Lower lobe of right lung (tissue), 2 donors: Measurements from ENCODE around the gene CASP9. TPM values are rescaled to one million over a fixed set of nuclear protein-coding genes. Genes with fewer than 3 reads are reported as not detected.
"Not testable (repeated sequence)": the region's sequence is repeated elsewhere in the genome, so short reads cannot be mapped to it uniquely, and the experiment has no call there.

ENCODE experiments used
- ATAC-seq, 2 donors: fragments of 200-7000 bp; cut with Tn5 transposase; one replicate each; pipeline ENCODE4 v1.9.1; 2020 to 2022; ENCODE audit warnings: mild to moderate bottlenecking in 2 of 2, moderate library complexity in 2 of 2
- DNase-seq: peaks from one replicate; pipeline ENCODE4 v3.0.0-alpha.2; 2020
- H3K27ac ChIP-seq: fragments of 200-600 bp; one replicate; pipeline ENCODE4 v1.8.0; 2022
- H3K27me3 ChIP-seq: fragments of 200-600 bp; one replicate; pipeline ENCODE4 v1.8.0; 2022; ENCODE audit warnings: low read depth
- H3K36me3 ChIP-seq: fragments of 200-600 bp; one replicate; pipeline ENCODE4 v1.8.0; 2022; ENCODE audit warnings: mild to moderate bottlenecking
- H3K4me1 ChIP-seq: fragments of 200-600 bp; one replicate; pipeline ENCODE4 v1.8.0; 2022
- H3K4me3 ChIP-seq: fragments of 200-600 bp; one replicate; pipeline ENCODE4 v1.8.0; 2022; ENCODE audit warnings: mild to moderate bottlenecking
- H3K9me3 ChIP-seq: fragments of 200-600 bp; one replicate; pipeline ENCODE4 v1.8.0; 2022
- intact Hi-C: fragments of 100-400 bp; cut with DNase I; formaldehyde crosslinking; loops from one replicate; pipeline ENCODE4 v1.11.0; 2022
- total RNA-seq: library from RNA; stranded (reverse); fragmentation: NEBNext Ultra II Directional; extraction: Animal tissue kit (Norgen Biotek cat#: 25700); gene quantifications from one replicate; pipeline ENCODE4 v1.2.1, GENCODE V29; 2021
- TF ChIP-seq, protein P1 (sequence below): fragments of 200-600 bp; IDR thresholded peaks from one replicate; pipeline ENCODE4 v1.8.0; 2022; ENCODE audit warnings: antibody characterized with exemption, mild to moderate bottlenecking
- donor health status: DM: no; HTN: yes; CAD: no; lungs with severe emphysema.

The CASP9 gene
- total RNA-seq, 1 donor from 2014 or later: 16.4 TPM

DNA sequence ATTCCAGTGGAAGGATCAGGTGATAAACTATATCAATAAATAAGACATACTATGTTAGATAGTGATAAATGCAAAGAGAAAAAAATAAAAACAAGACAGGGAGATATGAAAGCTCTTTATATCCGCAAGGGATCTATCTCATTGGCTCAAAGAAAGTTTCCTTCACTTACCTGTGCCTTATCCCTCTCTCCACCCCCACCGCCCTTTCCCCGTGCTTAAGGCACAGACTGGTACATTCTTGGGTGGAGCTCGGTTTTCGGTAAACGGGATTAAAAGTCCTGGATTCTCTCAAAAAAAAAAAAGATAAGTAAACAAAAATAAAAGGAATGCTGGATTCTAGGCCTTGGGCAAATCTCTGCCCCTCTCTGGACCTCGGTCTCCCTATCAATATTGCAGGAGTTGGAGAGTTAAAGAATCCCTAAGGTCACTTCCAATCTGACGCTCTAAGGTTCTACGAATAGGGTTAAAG, 2.0 kb upstream of the CASP9 start:
- ATAC-seq: no peak
- TF ChIP-seq, protein P1, sequence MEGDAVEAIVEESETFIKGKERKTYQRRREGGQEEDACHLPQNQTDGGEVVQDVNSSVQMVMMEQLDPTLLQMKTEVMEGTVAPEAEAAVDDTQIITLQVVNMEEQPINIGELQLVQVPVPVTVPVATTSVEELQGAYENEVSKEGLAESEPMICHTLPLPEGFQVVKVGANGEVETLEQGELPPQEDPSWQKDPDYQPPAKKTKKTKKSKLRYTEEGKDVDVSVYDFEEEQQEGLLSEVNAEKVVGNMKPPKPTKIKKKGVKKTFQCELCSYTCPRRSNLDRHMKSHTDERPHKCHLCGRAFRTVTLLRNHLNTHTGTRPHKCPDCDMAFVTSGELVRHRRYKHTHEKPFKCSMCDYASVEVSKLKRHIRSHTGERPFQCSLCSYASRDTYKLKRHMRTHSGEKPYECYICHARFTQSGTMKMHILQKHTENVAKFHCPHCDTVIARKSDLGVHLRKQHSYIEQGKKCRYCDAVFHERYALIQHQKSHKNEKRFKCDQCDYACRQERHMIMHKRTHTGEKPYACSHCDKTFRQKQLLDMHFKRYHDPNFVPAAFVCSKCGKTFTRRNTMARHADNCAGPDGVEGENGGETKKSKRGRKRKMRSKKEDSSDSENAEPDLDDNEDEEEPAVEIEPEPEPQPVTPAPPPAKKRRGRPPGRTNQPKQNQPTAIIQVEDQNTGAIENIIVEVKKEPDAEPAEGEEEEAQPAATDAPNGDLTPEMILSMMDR: no peak
- intact Hi-C loops: no loop called here
- H3K27me3 ChIP-seq: no peaks in the 10 kb centered on the region
- peak overlapping the region; percentile 90 for H3K27ac ChIP-seq
- H3K4me3 ChIP-seq: peak overlapping the region; percentile 83
- H3K36me3 ChIP-seq: peaks cover 10% of the 10 kb centered on the region
- H3K4me1 ChIP-seq: peaks cover 37% of the 10 kb centered on the region
- H3K9me3 ChIP-seq: no peaks in the 10 kb centered on the region
- DNase-seq: no peak

DNA sequence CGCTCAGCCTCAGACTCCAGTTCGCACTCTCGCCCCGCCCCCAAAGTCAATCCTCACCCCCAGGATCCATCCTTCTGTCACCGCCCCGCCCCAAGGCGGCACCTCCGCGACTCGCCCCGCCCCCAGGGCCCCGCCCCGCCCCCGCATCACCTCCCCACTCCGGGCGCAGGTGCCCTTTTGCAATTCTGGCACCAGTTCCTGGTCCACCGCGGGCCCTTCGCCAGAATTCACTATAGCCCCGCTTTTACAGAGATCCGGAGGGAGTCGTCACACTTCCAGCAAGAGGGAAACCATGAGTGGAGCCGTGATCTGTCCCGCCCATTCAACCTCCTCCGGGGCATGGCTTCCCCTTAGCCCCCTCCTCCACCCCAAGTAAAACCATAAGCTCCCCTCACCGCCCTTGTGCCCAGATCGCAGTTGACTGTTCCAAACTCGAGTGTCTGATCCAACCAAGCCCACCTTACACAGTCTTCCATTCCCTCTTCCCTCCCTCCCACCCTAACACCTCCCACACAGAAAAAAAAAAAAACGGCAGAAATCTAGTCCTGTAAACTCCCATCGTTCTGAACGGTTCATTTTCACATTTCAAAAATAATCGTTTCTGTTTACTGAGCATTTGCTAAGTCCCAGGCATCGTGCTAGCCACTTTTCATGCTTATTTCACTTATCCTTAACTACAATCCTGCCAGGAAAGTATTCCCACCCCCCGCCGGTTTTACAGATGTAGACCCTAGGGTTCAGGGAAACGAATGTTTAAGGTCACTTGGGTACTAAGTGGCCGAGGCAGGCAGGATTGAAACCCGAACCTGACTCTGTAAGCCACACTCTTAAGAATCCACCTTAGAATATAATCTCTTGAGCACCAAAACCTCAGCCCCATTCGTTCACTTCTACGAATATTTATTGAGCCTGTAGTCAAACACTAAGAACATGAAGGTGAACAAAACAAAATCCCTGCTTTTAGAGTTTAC, 1.3 kb upstream of the CASP9 start:
- TF ChIP-seq, protein P1: no peak
- Histone ChIP-seq H3K9me3 (no peaks in the 10 kb centered on the region), H3K4me3 (peak overlapping the region; percentile 83), H3K27me3 (no peaks in the 10 kb centered on the region), H3K36me3 (peaks cover 2% of the 10 kb centered on the region), H3K27ac (peak overlapping the region; percentile 90), H3K4me1 (peaks cover 37% of the 10 kb centered on the region)
- peak; percentile 99 for DNase-seq
- intact Hi-C loops: no loop called here
- ATAC-seq: peak; percentile 2 to 80

DNA sequence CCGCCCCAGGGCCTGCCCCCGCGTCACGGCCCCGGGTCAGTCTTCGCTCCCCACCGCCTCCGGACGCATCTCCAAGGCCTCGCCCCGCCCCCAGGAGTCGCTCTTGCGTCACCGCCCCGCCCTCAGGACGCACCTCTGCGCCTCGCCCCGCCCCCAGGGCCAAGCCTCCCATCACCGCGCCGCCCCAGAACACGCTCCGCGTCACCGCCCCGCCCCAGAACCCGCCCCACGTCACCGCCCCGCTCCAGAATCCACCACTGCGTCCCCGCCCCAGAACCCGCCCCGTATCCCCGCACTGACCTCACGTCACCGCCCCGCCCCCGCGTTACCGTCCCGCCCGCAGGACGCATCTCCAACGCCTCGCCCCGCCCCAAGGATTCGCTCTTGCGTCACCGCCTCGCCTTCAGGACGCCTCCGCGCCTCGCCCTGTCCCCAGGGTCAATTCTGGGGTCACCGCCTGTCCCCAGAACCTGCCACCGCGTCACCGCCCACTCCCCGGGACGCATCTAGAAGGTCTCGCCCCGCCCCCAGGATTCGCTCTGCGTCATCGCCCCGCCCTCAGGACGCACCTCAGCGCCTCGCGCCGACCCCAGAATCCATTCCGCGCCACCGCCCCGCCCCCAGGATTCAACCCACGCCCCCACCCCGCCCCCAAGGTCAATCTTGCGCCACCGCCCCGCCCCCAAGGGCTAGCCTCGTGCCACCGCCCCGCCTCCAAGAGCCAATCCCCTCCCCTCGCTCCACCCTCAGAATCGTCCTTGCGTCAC, 451 bp upstream of the CASP9 start:
- peak; percentile 76 to 86 for ATAC-seq
- Histone ChIP-seq H3K27me3 (no peaks in the 10 kb centered on the region), H3K4me1 (peaks cover 37% of the 10 kb centered on the region), H3K27ac (peak overlapping the region; percentile 94), H3K36me3 (no peaks in the 10 kb centered on the region), H3K9me3 (no peaks in the 10 kb centered on the region), H3K4me3 (peak overlapping the region; percentile 83)
- DNase-seq: peak; percentile 100
- intact Hi-C loops: no loop called here
- TF ChIP-seq, protein P1: no peak

DNA sequence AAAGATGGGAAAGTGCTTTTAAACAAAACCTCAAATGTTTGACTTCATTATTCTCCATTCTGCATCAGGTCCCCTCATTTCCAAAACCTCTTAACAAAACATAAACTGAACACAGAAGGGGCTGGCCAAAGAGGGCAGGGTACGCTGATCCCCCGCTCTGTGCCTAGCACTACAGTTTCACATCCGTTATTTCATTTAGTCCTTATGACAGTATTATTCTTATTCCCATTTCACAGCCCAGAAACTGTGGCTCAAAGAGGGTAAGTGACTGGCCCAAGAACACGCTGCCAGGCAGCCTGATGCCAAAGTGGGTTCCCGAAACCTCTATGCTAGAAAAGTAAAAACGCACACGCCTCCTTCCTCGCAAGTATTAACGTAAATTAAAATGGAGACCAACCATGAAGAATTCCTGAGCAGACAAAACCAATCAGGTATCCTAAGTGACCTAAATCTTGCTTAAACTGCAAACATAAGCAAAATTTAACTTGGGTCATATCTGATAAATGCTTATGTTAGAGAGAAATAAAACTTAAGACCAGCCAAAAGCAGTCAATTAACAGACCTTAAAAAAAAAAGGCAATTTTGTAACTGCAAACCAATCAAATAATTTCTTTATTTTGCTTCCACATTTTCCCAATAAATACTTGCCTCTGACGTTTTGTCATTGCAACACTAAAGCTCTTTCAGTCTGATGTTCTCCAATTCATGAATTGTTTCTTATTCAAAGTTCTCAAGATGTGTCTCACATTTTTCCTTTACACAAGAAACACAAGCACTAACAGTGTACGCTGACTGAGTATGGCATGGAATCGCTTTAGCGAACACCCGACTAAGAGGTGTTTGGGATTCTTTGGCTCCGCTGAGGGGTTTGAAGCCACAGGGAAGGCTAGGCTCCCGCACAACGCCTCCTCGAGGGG, 653 bp downstream of the CASP9 start:
- H3K4me3 ChIP-seq: peak overlapping the region; percentile 81
- no peaks in the 10 kb centered on the region for H3K27me3 ChIP-seq
- H3K9me3 ChIP-seq: no peaks in the 10 kb centered on the region
- peaks cover 35% of the 10 kb centered on the region for H3K4me1 ChIP-seq
- intact Hi-C loops: no loop called here
- DNase-seq: no peak
- ATAC-seq: no peak
- no peaks in the 10 kb centered on the region for H3K36me3 ChIP-seq
- H3K27ac ChIP-seq: peak overlapping the region; percentile 94
- TF ChIP-seq, protein P1: no peak

DNA sequence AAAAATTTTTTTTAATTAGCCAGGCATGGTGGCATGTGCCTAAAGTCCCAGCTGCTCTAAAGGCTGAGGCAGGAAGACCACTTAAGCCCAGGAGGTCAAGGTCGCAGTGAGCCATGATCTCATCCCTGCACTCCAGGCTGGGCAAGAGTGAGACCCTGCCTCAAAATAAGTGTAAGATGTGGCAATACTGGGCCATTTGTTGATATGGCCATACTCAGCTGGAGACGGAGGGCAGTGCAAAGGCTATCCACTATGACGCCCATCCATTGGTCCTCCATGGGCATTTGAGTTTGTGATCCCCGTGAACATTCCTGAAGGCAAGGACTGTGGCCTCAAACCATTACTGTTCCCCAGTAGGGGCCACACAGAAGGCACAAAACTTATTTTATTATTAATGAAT, 1.5 kb downstream of the CASP9 start:
- TF ChIP-seq, protein P1: no peak
- Histone ChIP-seq H3K27ac (no peak overlapping the region), H3K27me3 (no peaks in the 10 kb centered on the region), H3K4me3 (no peak overlapping the region), H3K9me3 (no peaks in the 10 kb centered on the region), H3K4me1 (peaks cover 27% of the 10 kb centered on the region), H3K36me3 (peaks cover 6% of the 10 kb centered on the region)
- intact Hi-C loops: no loop called here
- no peak for ATAC-seq
- no peak for DNase-seq

DNA sequence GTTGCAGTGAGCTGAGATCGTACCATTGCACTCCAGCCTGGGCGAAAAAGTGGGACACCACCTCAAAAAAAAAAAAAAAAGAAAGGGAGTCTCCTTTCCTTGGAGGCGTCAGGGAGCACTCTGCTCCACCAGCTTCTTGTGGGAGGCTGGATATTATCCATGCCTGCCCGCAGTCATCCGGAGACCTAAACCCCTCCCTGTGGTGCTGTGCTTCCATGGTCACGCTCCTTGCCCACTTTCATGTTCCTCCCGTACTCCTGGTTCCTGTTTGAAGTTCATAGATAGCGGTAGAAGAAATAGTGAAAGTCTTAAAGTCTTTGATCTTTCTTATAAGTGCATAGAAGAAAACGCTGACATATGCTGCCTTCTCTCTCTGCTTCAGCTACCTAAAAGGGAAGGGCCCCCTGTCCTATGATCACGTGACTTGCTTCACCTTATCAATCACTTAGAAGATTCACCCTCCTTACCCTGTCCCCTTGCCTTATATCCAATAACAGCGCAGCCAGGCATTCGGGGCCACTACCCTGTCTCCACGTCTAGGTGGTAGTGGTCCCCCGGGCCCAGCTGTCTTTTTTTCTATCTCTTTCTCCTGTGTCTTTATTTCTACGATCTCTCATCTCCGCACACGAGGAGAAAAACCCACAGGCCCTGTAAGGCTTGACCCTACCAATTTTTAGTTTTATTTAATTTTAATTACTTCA, 2.7 kb downstream of the CASP9 start:
- H3K27me3 ChIP-seq, ATAC-seq, H3K9me3 ChIP-seq, intact Hi-C loops, DNase-seq, H3K4me3 ChIP-seq, H3K27ac ChIP-seq: not testable (repeated sequence)
- Histone ChIP-seq H3K4me1 (peaks cover 23% of the 10 kb centered on the region), H3K36me3 (peaks cover 17% of the 10 kb centered on the region)
